GM19025 (cell line): ENCODE data around the gene HPSE.
"Not testable (repeated sequence)": the region's sequence is repeated elsewhere in the genome, so short reads cannot be mapped to it uniquely, and the experiment has no call there.

Source experiments
- ATAC-seq: cut with Tn5 transposase; IDR thresholded peaks from one replicate; pipeline ENCODE4 v1.9.1; 2021; ENCODE audit warnings: mild to moderate bottlenecking, low read depth, moderate library complexity; ENCODE audit not compliant: unreplicated experiment

The HPSE gene

GRCh38 chr4:83339573-83339972 is 4.9 kb upstream of the HPSE start:
- ATAC-seq: no peak

- ATAC-seq: no peak
Measured at GRCh38 chr4:83335701-83336100, 1.1 kb upstream of the HPSE start.

DNA sequence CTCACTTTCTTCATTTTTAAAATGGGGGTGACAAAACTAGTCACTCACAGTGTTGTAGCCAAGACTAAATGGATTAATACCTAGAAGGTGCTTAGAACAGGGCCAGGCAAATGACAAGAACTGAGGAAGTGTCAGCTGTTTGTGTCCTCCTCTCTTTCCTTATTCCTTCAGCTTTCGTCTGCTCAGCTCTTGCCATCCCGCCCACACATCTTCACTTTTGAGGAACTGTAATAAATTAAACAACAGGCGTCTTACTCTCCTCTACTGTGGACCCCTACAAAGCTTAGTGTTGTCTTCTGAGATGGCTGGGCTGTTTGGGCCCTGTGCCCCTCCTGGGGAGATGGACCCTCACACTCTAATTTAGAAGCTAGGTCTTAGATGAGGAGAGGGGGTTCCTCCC is 2.7 kb downstream of the HPSE start:
- no peak for ATAC-seq

DNA sequence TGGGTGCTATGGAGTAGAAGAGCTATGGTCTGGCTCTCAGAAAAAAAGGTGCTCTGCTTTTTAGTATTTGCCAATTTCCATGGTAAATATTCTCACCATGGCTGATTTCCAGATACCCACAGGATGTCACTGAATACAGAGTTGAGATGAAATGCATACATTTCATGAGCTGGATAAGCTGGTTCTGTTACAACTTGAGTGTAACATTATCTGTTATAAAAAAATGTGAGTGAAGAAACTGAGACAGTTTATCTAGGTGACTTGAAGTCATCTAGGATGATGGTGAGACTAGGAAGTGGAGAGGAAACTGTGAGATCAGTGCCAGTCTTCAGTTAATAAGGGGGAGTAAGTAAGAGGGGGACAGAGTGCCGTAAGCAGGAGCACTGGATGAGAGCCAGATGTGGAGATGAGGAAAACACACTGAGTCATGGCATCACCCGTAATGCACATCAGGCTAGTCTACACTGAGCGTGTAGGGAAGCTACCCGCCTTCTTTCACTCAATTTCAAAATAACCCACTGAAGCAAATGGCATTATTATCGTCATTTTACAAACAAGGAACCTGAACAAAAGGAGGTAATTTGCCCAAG is 5.0 kb downstream of the HPSE start:
- no peak for ATAC-seq

- no peak for ATAC-seq
Measured at GRCh38 chr4:83328521-83329187, 6.0 kb downstream of the HPSE start.

GRCh38 chr4:83326546-83326945 is 8.1 kb downstream of the HPSE start:
- ATAC-seq: no peak

- ATAC-seq: not testable (repeated sequence)
Measured at GRCh38 chr4:83325306-83325705, 9.3 kb downstream of the HPSE start.

GRCh38 chr4:83323136-83323535 is 11.5 kb downstream of the HPSE start:
- no peak for ATAC-seq

DNA sequence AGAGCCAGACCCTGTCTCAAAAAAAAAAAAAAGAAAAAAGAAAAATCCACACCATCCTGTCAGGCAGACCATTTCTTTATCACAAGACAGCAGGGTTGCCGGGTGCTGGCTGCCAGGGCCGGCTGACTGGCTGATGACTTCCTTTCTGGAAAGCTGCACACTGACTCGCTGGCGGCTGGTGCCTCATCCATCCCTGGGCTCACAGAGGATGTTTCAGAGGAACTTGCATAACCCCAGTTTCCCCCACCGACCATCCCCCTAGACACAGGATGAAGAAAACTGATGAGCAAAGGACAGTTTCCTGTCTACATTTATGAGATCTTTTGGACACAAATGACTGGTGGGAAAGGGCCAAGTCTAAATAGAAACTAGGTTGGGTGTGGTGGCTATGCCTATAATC is 14.1 kb downstream of the HPSE start:
- no peak for ATAC-seq

DNA sequence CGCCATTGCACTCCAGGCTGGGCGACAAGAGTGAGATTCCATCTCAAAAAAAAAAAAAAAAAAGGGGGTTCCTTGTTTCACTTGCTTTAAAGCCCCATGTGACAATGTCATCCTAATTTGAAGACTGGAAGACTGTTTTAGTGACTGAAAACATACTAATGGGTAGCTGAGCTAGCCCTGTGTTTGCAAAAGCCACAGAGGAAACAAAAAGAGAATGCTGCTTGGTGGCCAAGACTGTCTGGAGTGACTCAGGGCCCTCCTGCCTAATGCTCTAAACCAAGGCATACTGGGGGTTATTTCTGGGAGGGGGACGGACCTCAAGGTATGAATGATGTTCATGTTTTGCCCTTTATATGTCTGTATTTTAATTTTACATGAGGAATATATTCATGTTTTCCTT is 16.0 kb downstream of the HPSE start:
- ATAC-seq: no peak

GRCh38 chr4:83317671-83318070 is 17.0 kb downstream of the HPSE start:
- no peak for ATAC-seq

- no peak for ATAC-seq
Measured at GRCh38 chr4:83316459-83317165, 18.0 kb downstream of the HPSE start.

DNA sequence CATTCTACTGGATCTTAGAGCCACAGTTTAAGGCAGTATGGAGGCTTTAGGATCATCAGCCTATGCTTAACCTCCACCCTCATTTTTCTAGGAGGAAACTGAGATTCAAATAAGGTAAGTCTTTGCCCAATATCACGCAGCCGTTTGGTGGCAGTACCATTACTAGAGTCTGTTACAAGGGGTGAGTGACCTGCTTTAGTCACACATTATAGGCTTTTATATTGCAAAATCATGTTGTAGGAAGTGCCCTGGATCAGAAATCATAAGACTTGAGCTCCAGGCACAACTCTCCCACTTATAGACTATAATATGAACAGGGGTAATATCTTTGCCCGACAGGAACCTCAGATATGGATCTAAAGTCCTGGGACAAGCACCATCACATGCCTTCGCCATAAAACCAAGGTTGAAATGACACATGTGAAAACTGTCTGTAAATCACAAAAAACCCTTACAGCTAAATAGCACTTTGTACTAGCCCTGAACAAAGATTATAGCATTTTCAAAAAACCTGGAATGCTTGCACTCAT is 19.2 kb downstream of the HPSE start:
- ATAC-seq: no peak

DNA sequence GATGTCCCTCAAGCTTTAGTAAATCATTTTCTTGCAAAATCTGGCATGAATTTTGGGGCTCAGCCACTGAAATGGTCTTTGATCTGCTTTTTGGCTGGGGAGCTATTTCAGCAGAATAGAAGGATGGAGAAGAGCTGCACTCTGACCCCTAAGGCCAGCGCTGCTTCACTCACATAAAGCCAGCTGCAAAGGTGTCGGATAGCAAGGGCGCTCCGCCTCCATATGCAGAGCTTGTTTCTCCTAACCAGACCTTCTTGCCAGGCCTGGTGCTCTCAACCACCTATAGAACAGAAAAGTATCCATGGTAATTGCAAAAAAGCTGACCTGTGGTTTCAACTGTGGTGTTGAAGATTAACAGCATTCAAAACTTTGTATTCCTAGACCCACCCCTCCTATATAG is 26.0 kb downstream of the HPSE start:
- ATAC-seq: no peak

DNA sequence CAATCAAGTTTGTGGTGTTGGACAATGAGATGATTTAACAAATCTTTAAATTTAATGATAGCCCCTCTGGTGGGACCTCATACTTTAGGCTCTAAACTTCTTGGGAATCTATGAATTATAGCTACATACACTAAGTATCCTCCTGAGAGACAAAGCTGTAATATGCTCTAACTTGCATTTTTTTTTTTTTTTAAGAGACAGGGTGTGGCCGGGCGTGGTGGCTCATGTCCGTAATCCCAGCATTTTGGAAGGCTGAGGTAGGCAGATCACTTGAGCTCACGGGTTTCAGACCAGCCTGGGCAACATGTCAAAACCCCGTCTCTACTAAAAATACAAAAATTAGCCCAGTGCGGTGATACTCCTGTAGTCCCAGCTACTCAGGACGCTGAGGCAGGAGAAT is 26.7 kb downstream of the HPSE start:
- no peak for ATAC-seq

DNA sequence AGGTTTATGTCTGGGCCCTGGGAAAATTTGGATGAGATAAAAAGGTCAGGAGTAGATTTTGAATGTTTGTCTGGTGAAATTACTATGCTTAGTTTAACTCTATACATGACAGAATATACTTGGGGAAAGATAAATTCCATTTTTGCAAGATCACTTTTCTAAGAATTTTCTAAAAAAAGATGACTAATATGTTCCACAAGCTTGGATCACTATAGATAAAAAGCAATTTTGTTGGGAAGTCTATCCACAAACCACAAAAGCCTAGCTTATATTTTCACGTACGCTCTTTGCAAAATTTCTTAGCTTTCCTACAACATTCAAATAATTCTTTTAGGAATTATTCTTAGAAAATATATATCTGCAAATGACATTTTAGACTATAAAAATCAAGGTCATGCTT is 29.5 kb downstream of the HPSE start:
- no peak for ATAC-seq

DNA sequence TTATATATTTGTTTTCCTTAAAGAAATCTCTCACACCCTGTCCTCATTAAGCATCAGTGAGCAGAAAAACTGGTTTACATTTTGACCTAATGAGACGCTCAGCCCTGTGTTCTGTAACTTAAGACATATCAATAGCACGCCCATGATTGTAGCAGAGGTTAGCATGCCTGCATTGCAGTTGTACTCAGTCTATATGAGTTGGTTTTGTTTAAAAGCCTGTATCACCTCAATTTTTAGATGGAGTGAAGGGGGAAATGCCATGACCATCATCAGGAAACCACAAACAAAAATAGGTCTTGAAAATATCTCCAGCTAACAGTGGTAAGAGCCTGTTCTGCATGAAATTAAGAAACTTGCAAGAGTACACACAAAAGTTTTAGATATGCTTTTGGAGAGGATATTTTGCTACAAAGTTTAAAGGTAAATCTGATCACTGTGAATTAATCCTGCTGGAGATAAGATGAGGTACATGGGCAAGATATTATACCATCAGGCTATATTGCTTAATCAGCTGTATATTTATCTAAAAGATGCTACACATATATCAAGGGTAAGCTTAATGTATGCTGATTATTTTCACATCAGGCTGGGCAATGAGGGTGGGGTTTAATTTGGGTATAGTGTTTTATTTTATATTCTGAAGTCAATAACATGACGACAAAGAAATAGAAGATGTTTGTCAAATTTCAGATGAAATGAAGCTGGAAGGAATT is 36.9 kb downstream of the HPSE start:
- no peak for ATAC-seq

DNA sequence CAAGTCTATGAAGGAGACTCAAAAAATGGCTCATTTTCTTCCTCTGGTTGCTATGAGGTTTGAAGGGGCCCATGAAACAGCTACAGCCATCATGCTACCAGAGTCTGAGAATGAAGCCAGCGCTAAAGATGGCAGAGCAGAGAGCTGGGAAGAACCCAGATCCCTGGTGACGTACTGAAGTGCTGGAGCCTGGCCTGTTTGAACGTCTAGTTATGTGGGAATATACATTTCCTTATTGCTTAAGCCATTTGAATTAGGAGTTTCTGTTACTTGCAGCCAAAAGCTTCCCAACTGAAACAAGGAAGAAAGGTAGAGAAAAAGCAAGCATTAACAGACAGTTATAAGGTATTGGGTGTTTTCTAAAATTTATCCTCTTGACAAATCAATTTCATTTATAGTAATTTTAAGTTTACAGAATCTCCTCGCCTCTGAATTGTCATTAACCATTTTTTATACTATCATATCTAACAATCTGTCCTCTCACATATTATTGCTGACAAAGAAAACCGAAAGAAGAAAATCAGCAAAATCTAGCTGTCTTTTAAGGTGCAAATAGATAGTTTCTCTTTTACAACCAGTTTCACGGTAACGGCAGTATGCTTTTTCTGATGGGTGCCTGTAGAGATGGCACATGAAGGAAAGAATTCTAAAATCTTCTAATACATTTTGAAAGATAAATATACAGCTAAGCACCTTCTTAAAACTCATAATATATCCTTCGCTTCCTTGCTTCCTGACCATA is 41.2 kb downstream of the HPSE start:
- no peak for ATAC-seq

- ATAC-seq: not testable (repeated sequence)
Measured at GRCh38 chr4:83290059-83290774, 44.4 kb downstream of the HPSE start.

DNA sequence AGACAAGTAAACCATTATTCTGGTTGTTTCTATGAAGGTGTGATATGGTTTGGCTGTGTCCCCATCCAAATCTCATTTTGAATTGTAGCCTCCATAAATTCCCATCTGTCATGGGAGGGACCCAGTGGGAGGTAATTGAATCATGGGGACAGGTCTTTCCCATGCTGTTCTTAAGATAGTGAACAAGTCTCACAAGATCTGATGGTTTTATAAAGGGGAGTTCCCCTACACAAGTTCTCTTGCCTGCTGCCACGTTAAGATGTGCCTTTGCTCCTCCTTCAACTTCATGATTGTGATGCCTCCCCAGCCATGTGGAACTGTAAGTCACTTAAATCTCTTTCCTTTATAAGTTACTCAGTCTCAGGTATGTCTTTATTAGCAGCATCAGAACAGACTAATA is 46.3 kb downstream of the HPSE start:
- not testable (repeated sequence) for ATAC-seq
